Muscle layer of colon (tissue), 2 donors: Measurements from ENCODE around the gene MS4A4A.

Experiments used
- H3K27ac ChIP-seq: one replicate; pipeline ENCODE4 v1.7.0; 2013; ENCODE audit warnings: low read depth, mild to moderate bottlenecking, low read length, moderate library complexity
- H3K27me3 ChIP-seq, 2 donors: one replicate each; pipeline ENCODE4 v1.7.0; 2013; ENCODE audit warnings: low read length in 2 of 2, mild to moderate bottlenecking in 2 of 2; ENCODE audit not compliant: insufficient read depth in 2 of 2, control insufficient read depth in 1 of 2
- H3K36me3 ChIP-seq: one replicate; pipeline ENCODE4 v1.7.0; 2013; ENCODE audit warnings: mild to moderate bottlenecking, low read length; ENCODE audit not compliant: insufficient read depth
- H3K4me1 ChIP-seq: one replicate; pipeline ENCODE4 v1.7.0; 2013; ENCODE audit warnings: mild to moderate bottlenecking, low read length; ENCODE audit not compliant: insufficient read depth
- H3K4me3 ChIP-seq, 2 donors: one replicate each; pipeline ENCODE4 v1.7.0; 2013; ENCODE audit warnings: low read length in 2 of 2, low read depth in 1 of 2, mild to moderate bottlenecking in 1 of 2, moderate library complexity in 1 of 2
- H3K9ac ChIP-seq: one replicate; pipeline ENCODE4 v1.7.0; 2013; ENCODE audit warnings: low read length
- H3K9me3 ChIP-seq: one replicate; pipeline ENCODE4 v1.7.0; 2013; ENCODE audit warnings: mild to moderate bottlenecking, low read length
- donor health status: abdominal sarcoma.
- donor health status: Adenocarcinoma of cecum.

The MS4A4A gene

DNA sequence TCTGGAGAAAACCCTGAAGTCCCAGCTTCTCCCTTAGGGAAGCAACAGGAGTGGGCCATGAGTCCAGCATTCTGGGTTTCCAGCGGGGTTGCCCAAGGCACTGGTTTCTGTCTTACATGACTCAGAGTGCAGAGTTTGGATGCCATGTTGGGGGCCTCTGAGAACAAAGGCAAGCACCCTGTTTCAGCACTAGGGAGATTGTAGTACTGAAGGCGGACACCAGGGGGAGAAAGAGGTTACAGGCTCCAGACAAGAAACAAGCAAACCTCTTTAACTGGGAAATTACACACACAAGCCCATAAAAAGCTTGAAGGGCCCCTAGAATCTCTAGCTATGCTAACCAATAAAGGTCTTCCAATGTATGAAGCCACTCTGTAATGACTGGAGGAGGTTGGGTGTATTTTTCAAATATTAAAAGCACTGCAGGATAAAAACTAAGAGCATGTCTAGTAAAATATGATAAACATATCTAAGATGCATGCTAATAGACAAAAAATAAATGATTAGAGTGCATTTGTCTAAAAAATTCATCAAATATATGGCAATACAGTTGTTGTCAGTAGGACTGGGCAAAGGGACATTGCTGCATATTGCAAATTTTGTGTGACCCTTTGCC lies 53.6 kb downstream of the MS4A4A start:
- Histone ChIP-seq H3K4me1 (no peaks in the 10 kb centered on the region), H3K9me3 (no peaks in the 10 kb centered on the region), H3K9ac (no peak overlapping the region), H3K4me3 (no peak overlapping the region), H3K36me3 (no peaks in the 10 kb centered on the region), H3K27ac (no peak overlapping the region), H3K27me3 (no peaks in the 10 kb centered on the region)

DNA sequence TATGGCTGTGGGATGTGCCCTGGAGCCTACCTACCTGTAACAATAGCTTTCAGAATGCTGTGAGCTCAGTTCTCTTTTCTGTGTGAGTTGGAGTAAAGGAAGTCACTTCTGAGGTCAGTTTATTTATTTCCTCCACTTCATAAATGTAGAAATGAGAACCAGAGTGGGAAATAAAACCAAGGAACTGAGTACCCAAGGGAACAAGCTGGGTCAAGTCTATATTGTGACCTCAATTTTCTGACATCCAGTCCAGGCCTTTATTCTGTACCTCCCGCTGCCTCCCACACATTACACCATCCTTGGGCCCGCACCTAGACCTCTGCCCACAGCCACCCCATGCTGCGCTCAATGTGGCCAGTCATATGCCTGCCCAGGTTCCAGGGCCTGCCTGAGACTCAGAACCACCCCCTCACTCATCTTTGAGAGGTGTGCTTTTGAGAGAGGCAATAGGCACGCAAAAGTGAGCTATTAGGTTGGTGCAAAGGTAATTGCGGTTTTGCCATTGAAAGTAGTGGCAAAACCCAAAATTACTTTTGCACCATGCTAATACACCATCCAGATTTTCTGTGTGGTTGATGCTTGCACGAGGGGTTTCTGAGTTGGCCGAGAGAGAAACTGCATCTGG lies 56.4 kb downstream of the MS4A4A start:
- Histone ChIP-seq H3K9me3 (no peaks in the 10 kb centered on the region), H3K27ac (no peak overlapping the region), H3K9ac (no peak overlapping the region), H3K27me3 (no peaks in the 10 kb centered on the region), H3K36me3 (no peaks in the 10 kb centered on the region), H3K4me3 (no peak overlapping the region), H3K4me1 (no peaks in the 10 kb centered on the region)

DNA sequence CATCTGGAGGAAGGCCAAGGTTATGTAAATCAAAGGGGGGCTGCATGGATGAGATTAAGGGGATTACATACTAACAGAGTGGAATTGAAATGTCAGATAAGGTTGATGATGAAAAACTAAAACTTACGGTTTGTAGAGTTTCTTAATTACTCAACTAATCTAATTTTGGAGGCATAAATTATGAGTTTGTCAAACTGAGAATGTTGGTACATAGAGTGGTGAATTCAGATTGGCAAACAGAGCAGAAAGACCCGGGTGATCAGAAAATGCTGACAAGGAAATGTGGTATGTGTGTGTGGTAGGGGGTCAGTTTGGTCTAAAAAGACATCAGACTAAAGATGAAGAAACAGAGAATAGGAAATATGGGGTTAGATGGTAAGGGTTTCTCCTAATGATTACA lies 57.6 kb downstream of the MS4A4A start:
- H3K27me3 ChIP-seq, result no peaks in the 10 kb centered on the region
- H3K9me3 ChIP-seq, result no peaks in the 10 kb centered on the region
- no peaks in the 10 kb centered on the region for H3K36me3 ChIP-seq
- H3K27ac ChIP-seq, result no peak overlapping the region
- no peak overlapping the region for H3K9ac ChIP-seq
- H3K4me3 ChIP-seq, result no peak overlapping the region
- H3K4me1 ChIP-seq, result no peaks in the 10 kb centered on the region

DNA sequence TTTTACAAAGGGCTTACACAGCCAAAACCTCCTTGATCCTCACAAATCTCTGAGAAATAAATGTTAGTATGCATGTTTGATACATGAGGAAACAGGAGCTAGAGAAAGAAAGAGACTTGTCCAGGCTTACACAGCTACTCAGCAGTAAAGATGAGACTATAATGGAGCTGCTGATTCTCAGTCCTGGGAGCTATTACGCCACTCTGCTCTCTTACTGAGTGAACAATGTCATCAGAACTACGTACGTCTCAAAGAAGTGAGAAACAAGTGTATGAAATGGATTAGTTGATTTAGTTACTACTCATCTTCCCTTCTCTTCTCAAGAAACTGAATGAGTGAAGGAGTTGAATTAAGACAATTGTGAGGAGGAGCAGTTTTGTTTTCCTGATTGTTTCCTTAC lies 58.9 kb downstream of the MS4A4A start:
- Histone ChIP-seq H3K9me3 (no peaks in the 10 kb centered on the region), H3K27me3 (no peaks in the 10 kb centered on the region), H3K4me3 (no peak overlapping the region), H3K36me3 (no peaks in the 10 kb centered on the region), H3K27ac (no peak overlapping the region), H3K4me1 (no peaks in the 10 kb centered on the region), H3K9ac (no peak overlapping the region)

DNA sequence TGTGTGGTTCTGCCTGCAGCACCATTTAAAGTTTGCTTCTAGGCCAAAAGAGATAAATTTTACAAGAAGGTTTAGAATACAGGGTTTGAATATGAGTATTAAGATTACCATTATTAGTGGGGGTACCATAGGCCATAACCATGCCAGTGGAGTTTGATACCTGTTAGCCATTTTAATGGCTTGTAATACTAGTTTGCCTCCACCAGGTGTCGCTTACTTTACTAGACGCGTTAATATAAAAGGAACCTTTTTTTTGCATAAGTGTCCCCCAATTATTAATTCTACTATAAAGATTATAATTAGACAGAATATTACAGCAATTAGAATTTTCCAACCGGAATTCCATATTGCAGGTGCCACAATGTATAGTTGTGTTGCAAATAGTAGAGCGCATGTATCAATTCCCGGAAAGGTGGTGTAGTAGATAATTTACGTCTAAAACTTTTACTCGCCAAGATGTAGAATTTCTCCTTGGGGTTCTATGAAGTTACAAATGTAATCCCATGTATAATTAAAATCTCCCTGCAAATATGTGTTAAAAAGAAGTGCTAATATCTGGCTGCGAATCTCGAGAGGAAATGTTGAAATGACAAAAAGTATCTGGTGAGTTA lies 62.7 kb downstream of the MS4A4A start:
- no peak overlapping the region for H3K9ac ChIP-seq
- no peaks in the 10 kb centered on the region for H3K9me3 ChIP-seq
- no peaks in the 10 kb centered on the region for H3K36me3 ChIP-seq
- no peaks in the 10 kb centered on the region for H3K27me3 ChIP-seq
- H3K4me3 ChIP-seq, result no peak overlapping the region
- no peaks in the 10 kb centered on the region for H3K4me1 ChIP-seq
- H3K27ac ChIP-seq, result no peak overlapping the region

DNA sequence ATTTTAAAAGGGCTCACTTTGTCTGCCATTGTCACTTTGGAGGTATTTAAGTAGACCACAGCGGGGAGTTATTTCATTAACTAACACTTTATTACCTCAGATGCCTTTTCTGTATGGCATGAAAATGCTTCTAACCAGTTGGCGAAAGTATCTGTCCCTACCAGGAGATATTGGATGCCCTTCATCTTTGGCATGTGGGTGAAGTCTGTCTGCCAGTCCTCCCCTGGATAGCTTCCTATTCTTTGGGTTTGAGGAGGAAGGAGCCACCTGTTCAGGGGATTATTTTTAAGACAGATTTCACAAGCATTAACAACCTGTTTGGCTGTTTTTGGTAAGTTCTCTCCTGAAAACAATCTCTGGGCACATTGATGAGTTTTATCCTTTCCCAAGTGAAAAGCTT lies 63.7 kb downstream of the MS4A4A start:
- H3K9ac ChIP-seq, result no peak overlapping the region
- no peaks in the 10 kb centered on the region for H3K27me3 ChIP-seq
- no peaks in the 10 kb centered on the region for H3K36me3 ChIP-seq
- H3K27ac ChIP-seq, result no peak overlapping the region
- H3K9me3 ChIP-seq, result no peaks in the 10 kb centered on the region
- no peaks in the 10 kb centered on the region for H3K4me1 ChIP-seq
- no peak overlapping the region for H3K4me3 ChIP-seq

DNA sequence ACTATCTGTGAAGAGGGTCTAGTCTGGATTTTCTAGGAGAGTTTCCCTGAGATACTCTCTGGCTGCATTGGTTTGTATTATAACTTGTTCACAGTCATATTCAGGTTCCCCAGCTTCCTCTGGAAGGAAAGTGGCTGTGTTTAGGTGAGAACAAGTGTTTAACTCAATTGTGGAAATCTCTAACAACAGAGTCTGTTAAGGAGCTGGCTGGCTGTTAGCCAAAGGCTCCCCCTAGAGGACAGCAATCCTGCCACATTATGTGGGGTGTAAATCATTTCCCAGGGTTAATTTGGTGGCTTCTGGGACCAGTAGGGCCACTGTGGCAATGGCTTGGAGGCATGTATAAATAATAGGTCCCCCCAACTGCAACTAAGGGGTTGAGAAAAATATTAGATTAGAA lies 65.0 kb downstream of the MS4A4A start:
- H3K4me1 ChIP-seq, result no peaks in the 10 kb centered on the region
- no peak overlapping the region for H3K27ac ChIP-seq
- no peaks in the 10 kb centered on the region for H3K9me3 ChIP-seq
- no peak overlapping the region for H3K4me3 ChIP-seq
- H3K9ac ChIP-seq, result no peak overlapping the region
- no peaks in the 10 kb centered on the region for H3K36me3 ChIP-seq
- H3K27me3 ChIP-seq, result no peaks in the 10 kb centered on the region

DNA sequence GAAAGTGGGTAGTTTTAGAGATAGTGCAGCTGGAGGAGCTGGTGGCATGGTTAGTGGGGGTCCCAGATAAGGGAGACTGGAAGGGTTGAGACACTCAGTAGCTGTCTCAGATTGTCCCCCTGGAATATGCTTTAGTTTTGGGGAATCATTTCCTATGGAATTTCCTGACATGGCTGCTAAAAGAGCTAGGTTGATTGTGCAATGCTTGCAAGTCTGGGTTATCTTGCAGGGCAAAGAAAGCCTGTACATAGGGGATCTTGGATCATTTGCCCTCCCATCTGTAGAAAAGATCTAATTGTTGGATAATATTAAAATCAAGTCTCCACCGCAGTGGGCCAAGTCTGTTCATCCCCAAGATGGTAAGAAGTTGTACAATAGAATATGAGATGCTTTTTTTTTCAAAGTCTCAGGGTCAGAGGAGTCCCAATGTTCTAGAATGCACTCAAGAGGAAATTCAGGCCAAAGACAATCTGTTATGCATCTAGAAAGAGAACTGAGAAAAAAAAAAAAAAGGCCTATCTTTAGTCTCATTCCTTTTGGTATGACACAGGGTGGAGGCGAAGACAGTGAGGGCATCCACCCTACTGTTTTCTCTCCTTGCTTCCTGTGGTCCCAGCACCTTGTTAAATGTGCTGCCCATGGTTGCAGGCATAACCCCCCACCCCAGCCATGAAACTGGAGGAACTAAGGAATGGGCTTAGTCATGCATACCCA lies 66.8 kb downstream of the MS4A4A start:
- H3K4me1 ChIP-seq, result no peaks in the 10 kb centered on the region
- H3K27ac ChIP-seq, result no peak overlapping the region
- H3K9ac ChIP-seq, result no peak overlapping the region
- no peaks in the 10 kb centered on the region for H3K36me3 ChIP-seq
- H3K9me3 ChIP-seq, result no peaks in the 10 kb centered on the region
- H3K27me3 ChIP-seq, result no peaks in the 10 kb centered on the region
- no peak overlapping the region for H3K4me3 ChIP-seq

DNA sequence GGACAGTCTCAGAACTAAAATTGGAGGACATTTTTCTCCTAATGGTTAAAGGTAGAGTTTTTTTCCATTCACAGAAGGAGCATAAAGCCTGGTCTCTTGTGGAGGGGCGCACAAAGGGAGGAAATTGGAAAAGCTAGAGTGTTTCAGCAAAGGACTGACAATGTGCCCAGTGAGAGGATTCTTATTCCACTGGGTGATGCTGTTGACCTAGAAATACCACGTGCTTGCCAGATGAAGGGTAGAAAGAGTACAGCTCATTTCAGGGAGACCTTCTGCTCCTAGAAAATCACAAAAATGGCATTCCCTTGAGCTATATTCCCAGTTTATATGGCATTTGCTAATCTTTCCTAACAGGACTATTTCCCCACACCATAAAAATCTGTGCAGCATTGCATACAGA lies 67.7 kb downstream of the MS4A4A start:
- Histone ChIP-seq H3K36me3 (no peaks in the 10 kb centered on the region), H3K9ac (no peak overlapping the region), H3K27me3 (no peaks in the 10 kb centered on the region), H3K4me1 (no peaks in the 10 kb centered on the region), H3K9me3 (no peaks in the 10 kb centered on the region), H3K4me3 (no peak overlapping the region), H3K27ac (no peak overlapping the region)

DNA sequence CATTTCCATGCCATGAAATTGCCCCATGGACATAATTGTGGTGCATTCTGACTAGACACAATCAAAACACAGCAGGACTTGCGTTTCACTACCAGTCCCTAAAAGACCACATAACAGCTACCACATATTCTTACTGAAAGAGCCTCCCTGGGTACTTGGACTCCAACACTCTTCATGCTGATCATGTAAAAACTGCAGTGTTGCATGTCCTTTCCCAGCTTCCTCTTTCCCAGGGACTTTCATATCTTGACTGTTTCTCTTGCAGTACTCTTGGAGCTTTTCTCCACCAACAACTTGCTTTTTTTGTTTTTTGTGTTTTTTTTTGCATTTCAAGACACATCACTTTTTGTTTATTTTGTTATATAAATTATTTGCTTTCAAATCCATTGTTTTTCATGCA lies 69.5 kb downstream of the MS4A4A start:
- H3K9ac ChIP-seq, result no peak overlapping the region
- no peaks in the 10 kb centered on the region for H3K4me1 ChIP-seq
- no peaks in the 10 kb centered on the region for H3K36me3 ChIP-seq
- H3K9me3 ChIP-seq, result no peaks in the 10 kb centered on the region
- no peak overlapping the region for H3K27ac ChIP-seq
- no peak overlapping the region for H3K4me3 ChIP-seq
- H3K27me3 ChIP-seq, result no peaks in the 10 kb centered on the region

DNA sequence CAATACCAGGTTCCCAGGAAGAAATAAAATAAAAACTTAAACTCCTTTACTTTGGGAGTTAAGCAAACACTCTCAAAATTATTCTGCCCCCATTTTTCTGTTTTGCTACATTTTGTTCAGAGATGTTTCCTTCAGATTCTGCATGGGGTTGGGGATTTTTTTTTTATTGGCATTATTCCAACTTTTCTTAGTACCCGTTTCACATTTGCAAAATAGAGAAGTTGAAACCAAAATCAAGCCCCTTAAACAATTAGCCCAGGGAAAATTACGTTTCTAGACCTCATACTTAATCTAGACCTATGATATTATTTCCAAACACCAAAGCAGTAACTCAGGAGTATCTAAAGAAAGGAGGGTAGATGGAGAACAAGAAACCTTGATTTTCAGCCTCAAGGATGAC lies 77.3 kb downstream of the MS4A4A start:
- Histone ChIP-seq H3K9ac (no peak overlapping the region), H3K9me3 (no peaks in the 10 kb centered on the region), H3K4me3 (no peak overlapping the region), H3K4me1 (no peaks in the 10 kb centered on the region), H3K27me3 (no peaks in the 10 kb centered on the region), H3K36me3 (no peaks in the 10 kb centered on the region), H3K27ac (no peak overlapping the region)
